A549 (cell line): ENCODE measurements around the gene DBH. TPM values are rescaled to one million over a fixed set of nuclear protein-coding genes. Genes with fewer than 3 reads are reported as not detected.

Experiments
- ATAC-seq, 2 experiments: fragments of 200-7000 bp in 1 of 2; fragments of >200 bp in 1 of 2; cut with Nextera tagmentation in 1 of 2; cut with Tn5 transposase in 1 of 2; 3 replicates each; pipeline versions ENCODE4 v1.8.0 to v1.9.1; 2018 to 2020; ENCODE audit warnings: mild to moderate bottlenecking in 1 of 2, moderate library complexity in 1 of 2
- CTCF ChIA-PET: fragments of 300-600 bp; sonication (Branson Sonifier 250); formaldehyde crosslinking; extraction: SDS; loops from one replicate; lab custom pipeline; 2021; ENCODE audit warnings: antibody characterized with exemption, inconsistent platforms; lab: Yijun Ruan, JAX
- POLR2A ChIA-PET: fragments of 350-600 bp; formaldehyde crosslinking; extraction: SDS; loops from one replicate; lab custom pipeline; 2021; ENCODE audit warnings: antibody characterized with exemption, inconsistent platforms; lab: Yijun Ruan, JAX
- DNase-seq, 2 experiments: peaks; one replicate each; pipeline versions ENCODE4 v3.0.0 to v3.0.0-alpha.2; 2011 to 2016; ENCODE audit warnings: low read depth in 1 of 2, low spot score in 1 of 2
- FAIRE-seq: peaks from 2 replicates; lab custom pipeline; 2011; peaks lifted over from hg19 to GRCh38; lab: Jason Lieb, UNC
- H3K27ac ChIP-seq, 2 experiments: fragments of >200 bp; sonication (Bioruptor Twin); formaldehyde crosslinking; 3 replicates each; pipeline ENCODE4 v1.5.1; 2016 to 2017
- H3K4me1 ChIP-seq: fragments of >200 bp; sonication (Bioruptor Twin); formaldehyde crosslinking; 3 replicates; pipeline ENCODE4 v1.6.1; 2016
- H3K4me2 ChIP-seq: fragments of >200 bp; sonication (Bioruptor Twin); formaldehyde crosslinking; 3 replicates; pipeline ENCODE4 v1.6.1; 2016
- H3K4me3 ChIP-seq: fragments of >200 bp; sonication (Bioruptor Twin); formaldehyde crosslinking; 3 replicates; pipeline ENCODE4 v1.5.1; 2016
- H3K9me3 ChIP-seq: fragments of >200 bp; sonication (Bioruptor Twin); formaldehyde crosslinking; 3 replicates; pipeline ENCODE4 v1.6.1; 2016
- CBX8 ChIP-seq: fragments of 200-600 bp; sonication (generic); IDR thresholded peaks from 2 replicates; pipeline ENCODE4 v1.6.1; 2016
- CHD2 ChIP-seq: fragments of 150-350 bp; IDR thresholded peaks from 2 replicates; pipeline ENCODE4 v1.6.1; 2014; ENCODE audit warnings: low read length; ENCODE audit not compliant: partially characterized antibody
- FOSB ChIP-seq: fragments of 250-450 bp; sonication (Bioruptor Pico); IDR thresholded peaks from 2 replicates; pipeline ENCODE4 v1.5.0; 2020; ENCODE audit warnings: mild to moderate bottlenecking, moderate library complexity
- GATA3 ChIP-seq: IDR thresholded peaks from 2 replicates; pipeline ENCODE4 v1.6.1; 2012; ENCODE audit warnings: borderline replicate concordance
- HDAC2 ChIP-seq: fragments of 200-600 bp; sonication (generic); IDR thresholded peaks from 2 replicates; pipeline ENCODE4 v1.6.1; 2016
- HES2 ChIP-seq: fragments of >200 bp; sonication (Bioruptor Twin); formaldehyde crosslinking; IDR thresholded peaks from 2 replicates; pipeline ENCODE4 v1.6.1; 2016
- HOXB13 ChIP-seq: fragments of 250-450 bp; sonication (Bioruptor Pico); IDR thresholded peaks from 2 replicates; pipeline ENCODE4 v1.5.0; 2020; ENCODE audit warnings: low read depth, mild to moderate bottlenecking, moderate library complexity
- KDM1A ChIP-seq: fragments of 200-600 bp; sonication (generic); IDR thresholded peaks from 2 replicates; pipeline ENCODE4 v1.6.1; 2016; ENCODE audit warnings: low read depth, mild to moderate bottlenecking
- KDM5A ChIP-seq: fragments of 200-600 bp; sonication (generic); IDR thresholded peaks from 2 replicates; pipeline ENCODE4 v1.6.1; 2016; ENCODE audit warnings: antibody characterized with exemption, mild to moderate bottlenecking
- MAX ChIP-seq: IDR thresholded peaks from 2 replicates; pipeline ENCODE4 v1.6.1; 2012
- PHF8 ChIP-seq: fragments of 200-600 bp; sonication (generic); IDR thresholded peaks from 2 replicates; pipeline ENCODE4 v1.6.1; 2016; ENCODE audit warnings: low read depth, mild to moderate bottlenecking, antibody characterized with exemption, moderate library complexity, borderline replicate concordance
- POLR2AphosphoS2 ChIP-seq: conservative IDR thresholded peaks from 2 replicates; pipeline ENCODE4 v1.6.1; 2012; ENCODE audit warnings: low read length, improper control_type of control experiment, inconsistent platforms
- RARB ChIP-seq: fragments of 250-450 bp; sonication (Bioruptor Pico); IDR thresholded peaks from 2 replicates; pipeline ENCODE4 v1.8.0; 2021; ENCODE audit warnings: mild to moderate bottlenecking, moderate library complexity
- RCOR1 ChIP-seq: fragments of 150-350 bp; IDR thresholded peaks from 2 replicates; pipeline ENCODE4 v1.6.1; 2014; ENCODE audit warnings: antibody characterized with exemption, low read length, low read depth
- RNF2 ChIP-seq: fragments of 200-600 bp; sonication (generic); IDR thresholded peaks from 2 replicates; pipeline ENCODE4 v1.6.1; 2016; ENCODE audit warnings: low read depth, mild to moderate bottlenecking, antibody characterized with exemption, moderate library complexity, borderline replicate concordance
- SREBF2 ChIP-seq: fragments of 450-650 bp; IDR thresholded peaks from 2 replicates; pipeline ENCODE4 v1.6.1; 2014; ENCODE audit warnings: mild to moderate bottlenecking, moderate library complexity
- TFCP2L1 ChIP-seq: fragments of 250-450 bp; sonication (Bioruptor Pico); IDR thresholded peaks from 2 replicates; pipeline ENCODE4 v1.5.0; 2021; ENCODE audit warnings: mild to moderate bottlenecking
- USF2 ChIP-seq: fragments of 450-650 bp; IDR thresholded peaks from 2 replicates; pipeline ENCODE4 v1.6.1; 2014; ENCODE audit warnings: antibody characterized with exemption
- ZC3H11A ChIP-seq: fragments of 450-650 bp; IDR thresholded peaks from 2 replicates; pipeline ENCODE4 v1.6.1; 2014; ENCODE audit warnings: antibody characterized with exemption, mild to moderate bottlenecking
- WGBS: methylation state at CpG from one replicate; pipeline ENCODE4 v1.1.6; 2017; ENCODE audit errors: missing lambda C conversion rate; 5-methylcytosine and 5-hydroxymethylcytosine counted together
- polyA plus RNA-seq, 4 experiments: library from polyadenylated mRNA; depleted of rRNA in 3 of 4; stranded (reverse); fragments of >200 nt; fragmentation: RNase III in 1 of 4; extraction: RNeasy Plus Mini Kit Qiagen cat#74134 plus additional on column Dnase treatment in 1 of 4; gene quantifications; 2 replicates in 3 of 4; 3 replicates in 1 of 4; pipeline ENCODE4 v1.2.3, GENCODE V29; 2011 to 2017
- TF ChIP-seq, protein P1 (sequence below): fragments of 250-450 bp; sonication (Bioruptor Pico); IDR thresholded peaks from 2 replicates; pipeline ENCODE4 v1.5.0; 2020; ENCODE audit warnings: low read depth, mild to moderate bottlenecking, moderate library complexity
- TF ChIP-seq, protein P2 (sequence below): fragments of 150-350 bp; IDR thresholded peaks from 2 replicates; pipeline ENCODE4 v1.6.1; 2014; ENCODE audit warnings: low read depth, mild to moderate bottlenecking, low read length
- TF ChIP-seq, protein P3 (sequence below): IDR thresholded peaks from 2 replicates; pipeline ENCODE4 v1.6.1; 2012; ENCODE audit warnings: low read depth, borderline replicate concordance
- TF ChIP-seq, protein P4 (sequence below): fragments of 200-600 bp; sonication (generic); IDR thresholded peaks from 2 replicates; pipeline ENCODE4 v1.6.1; 2016; ENCODE audit warnings: antibody characterized with exemption, mild to moderate bottlenecking, moderate library complexity

DBH gene
- polyA plus RNA-seq, 2 of the 4 experiments (the other 2 are of a cell fraction) = not detected

GRCh38 chr9:133616643-133617405, 19.3 kb upstream of the DBH start (continued):
- TF ChIP-seq, protein P1, sequence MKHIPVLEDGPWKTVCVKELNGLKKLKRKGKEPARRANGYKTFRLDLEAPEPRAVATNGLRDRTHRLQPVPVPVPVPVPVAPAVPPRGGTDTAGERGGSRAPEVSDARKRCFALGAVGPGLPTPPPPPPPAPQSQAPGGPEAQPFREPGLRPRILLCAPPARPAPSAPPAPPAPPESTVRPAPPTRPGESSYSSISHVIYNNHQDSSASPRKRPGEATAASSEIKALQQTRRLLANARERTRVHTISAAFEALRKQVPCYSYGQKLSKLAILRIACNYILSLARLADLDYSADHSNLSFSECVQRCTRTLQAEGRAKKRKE (CRISPR knock-in tag) = no peak
- no peak for TF ChIP-seq HES2

GRCh38 chr9:133618726-133619125, 17.4 kb upstream of the DBH start:
- TF ChIP-seq POLR2AphosphoS2 (no peak), SREBF2 (no peak), RCOR1 (no peak), KDM1A (no peak), PHF8 (no peak), KDM5A (no peak), RARB (CRISPR knock-in tag) (no peak)
- TF ChIP-seq, protein P2, sequence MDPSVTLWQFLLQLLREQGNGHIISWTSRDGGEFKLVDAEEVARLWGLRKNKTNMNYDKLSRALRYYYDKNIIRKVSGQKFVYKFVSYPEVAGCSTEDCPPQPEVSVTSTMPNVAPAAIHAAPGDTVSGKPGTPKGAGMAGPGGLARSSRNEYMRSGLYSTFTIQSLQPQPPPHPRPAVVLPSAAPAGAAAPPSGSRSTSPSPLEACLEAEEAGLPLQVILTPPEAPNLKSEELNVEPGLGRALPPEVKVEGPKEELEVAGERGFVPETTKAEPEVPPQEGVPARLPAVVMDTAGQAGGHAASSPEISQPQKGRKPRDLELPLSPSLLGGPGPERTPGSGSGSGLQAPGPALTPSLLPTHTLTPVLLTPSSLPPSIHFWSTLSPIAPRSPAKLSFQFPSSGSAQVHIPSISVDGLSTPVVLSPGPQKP = no peak
- no peak for ATAC-seq
- ChIA-PET POLR2A (no interaction called here), CTCF (interaction anchor here (1.3 kb wide), 1 partner anchor 11 kb away, joined by 3 read pairs; no protein-coding TSS in a partner anchor)
- WGBS = 55% methylated on average over 10 of the region's 10 CpGs
- no peak overlapping the region for H3K4me3 ChIP-seq
- FAIRE-seq = no peak
- H3K4me2 ChIP-seq = no peak overlapping the region
- no peaks in the 10 kb centered on the region for H3K4me1 ChIP-seq
- peaks cover 7% of the 10 kb centered on the region; the same call in 2 of the 3 replicates for H3K9me3 ChIP-seq
- no peak overlapping the region for H3K27ac ChIP-seq
- no peak for DNase-seq

DNA sequence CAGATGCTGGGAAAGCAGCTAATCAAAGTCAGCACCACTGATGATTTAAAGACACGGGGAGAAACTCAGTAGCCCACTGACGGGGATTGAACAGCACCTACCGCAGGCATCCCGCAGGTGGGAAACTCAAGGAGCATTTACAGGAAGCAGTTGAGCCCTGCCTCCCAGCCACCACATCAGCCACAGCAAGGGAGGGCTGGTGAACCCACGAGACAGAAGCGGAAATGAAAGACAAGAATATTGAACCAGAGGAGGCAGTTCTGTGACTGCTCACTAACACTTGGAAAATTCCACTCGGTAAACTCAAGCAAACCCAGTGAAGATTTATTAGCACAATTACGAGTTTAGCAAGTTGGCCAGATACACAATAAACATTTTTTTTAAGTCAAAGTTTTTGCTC, 16.4 kb upstream of the DBH start:
- no peaks in the 10 kb centered on the region for H3K4me1 ChIP-seq
- ATAC-seq (no peak), FAIRE-seq (no peak), DNase-seq (no peak)
- POLR2A ChIA-PET = no interaction called here
- CTCF ChIA-PET = no interaction called here
- peaks cover 7% of the 10 kb centered on the region; the same call in 2 of the 3 replicates for H3K9me3 ChIP-seq
- WGBS = 24% methylated on average over 8 of the region's 8 CpGs
- H3K4me3 ChIP-seq = no peak overlapping the region
- no peak overlapping the region for H3K27ac ChIP-seq
- no peak overlapping the region for H3K4me2 ChIP-seq
- TF ChIP-seq FOSB (CRISPR knock-in tag) (no peak), CHD2 (no peak), HES2 (no peak), SREBF2 (no peak), CBX8 (no peak), GATA3 (no peak), MAX (no peak), ZC3H11A (no peak), HOXB13 (CRISPR knock-in tag) (no peak), USF2 (no peak), TFCP2L1 (CRISPR knock-in tag) (no peak), RNF2 (no peak), HDAC2 (no peak), KDM1A (no peak)
- TF ChIP-seq, protein P2 = no peak
- TF ChIP-seq, protein P3, sequence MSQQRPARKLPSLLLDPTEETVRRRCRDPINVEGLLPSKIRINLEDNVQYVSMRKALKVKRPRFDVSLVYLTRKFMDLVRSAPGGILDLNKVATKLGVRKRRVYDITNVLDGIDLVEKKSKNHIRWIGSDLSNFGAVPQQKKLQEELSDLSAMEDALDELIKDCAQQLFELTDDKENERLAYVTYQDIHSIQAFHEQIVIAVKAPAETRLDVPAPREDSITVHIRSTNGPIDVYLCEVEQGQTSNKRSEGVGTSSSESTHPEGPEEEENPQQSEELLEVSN = no peak
- TF ChIP-seq, protein P1 (CRISPR knock-in tag) = no peak
- TF ChIP-seq, protein P4, sequence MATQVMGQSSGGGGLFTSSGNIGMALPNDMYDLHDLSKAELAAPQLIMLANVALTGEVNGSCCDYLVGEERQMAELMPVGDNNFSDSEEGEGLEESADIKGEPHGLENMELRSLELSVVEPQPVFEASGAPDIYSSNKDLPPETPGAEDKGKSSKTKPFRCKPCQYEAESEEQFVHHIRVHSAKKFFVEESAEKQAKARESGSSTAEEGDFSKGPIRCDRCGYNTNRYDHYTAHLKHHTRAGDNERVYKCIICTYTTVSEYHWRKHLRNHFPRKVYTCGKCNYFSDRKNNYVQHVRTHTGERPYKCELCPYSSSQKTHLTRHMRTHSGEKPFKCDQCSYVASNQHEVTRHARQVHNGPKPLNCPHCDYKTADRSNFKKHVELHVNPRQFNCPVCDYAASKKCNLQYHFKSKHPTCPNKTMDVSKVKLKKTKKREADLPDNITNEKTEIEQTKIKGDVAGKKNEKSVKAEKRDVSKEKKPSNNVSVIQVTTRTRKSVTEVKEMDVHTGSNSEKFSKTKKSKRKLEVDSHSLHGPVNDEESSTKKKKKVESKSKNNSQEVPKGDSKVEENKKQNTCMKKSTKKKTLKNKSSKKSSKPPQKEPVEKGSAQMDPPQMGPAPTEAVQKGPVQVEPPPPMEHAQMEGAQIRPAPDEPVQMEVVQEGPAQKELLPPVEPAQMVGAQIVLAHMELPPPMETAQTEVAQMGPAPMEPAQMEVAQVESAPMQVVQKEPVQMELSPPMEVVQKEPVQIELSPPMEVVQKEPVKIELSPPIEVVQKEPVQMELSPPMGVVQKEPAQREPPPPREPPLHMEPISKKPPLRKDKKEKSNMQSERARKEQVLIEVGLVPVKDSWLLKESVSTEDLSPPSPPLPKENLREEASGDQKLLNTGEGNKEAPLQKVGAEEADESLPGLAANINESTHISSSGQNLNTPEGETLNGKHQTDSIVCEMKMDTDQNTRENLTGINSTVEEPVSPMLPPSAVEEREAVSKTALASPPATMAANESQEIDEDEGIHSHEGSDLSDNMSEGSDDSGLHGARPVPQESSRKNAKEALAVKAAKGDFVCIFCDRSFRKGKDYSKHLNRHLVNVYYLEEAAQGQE = no peak
